GM18505 (cell line): Measurements from ENCODE around the gene HPS5.
"Not testable (repeated sequence)": the region's sequence is repeated elsewhere in the genome, so short reads cannot be mapped to it uniquely, and the experiment has no call there.

ENCODE experiments used
- ATAC-seq: cut with Tn5 transposase; IDR thresholded peaks from one replicate; pipeline ENCODE4 v1.9.1; 2021; ENCODE audit not compliant: unreplicated experiment
- POLR2A ChIP-seq: IDR thresholded peaks from 4 replicates; pipeline ENCODE4 v1.6.1; 2011; ENCODE audit warnings: borderline replicate concordance; ENCODE audit not compliant: insufficient read depth, insufficient read length; ENCODE audit errors: extremely low read depth

Gene HPS5

DNA sequence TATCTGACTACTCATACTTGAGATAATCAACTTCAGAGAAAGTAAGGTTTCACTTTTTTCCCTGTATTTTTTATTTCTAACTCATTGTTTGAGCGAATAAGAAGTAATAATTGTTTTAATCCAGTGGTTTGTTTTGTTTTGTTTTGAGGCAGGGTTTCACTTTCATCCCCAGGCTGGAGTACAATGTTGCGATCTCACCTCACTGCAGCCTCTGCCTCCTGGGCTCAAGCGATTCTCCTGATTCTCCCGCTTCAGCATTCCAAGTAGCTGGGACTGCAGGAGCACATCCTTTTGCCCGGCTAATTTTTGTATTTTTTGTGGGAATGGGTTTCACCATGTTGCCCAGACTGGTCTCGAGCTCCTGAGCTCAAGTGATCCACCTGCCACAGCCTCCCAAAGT lies 9.0 kb upstream of the HPS5 start:
- ATAC-seq, result no peak
- no peak for TF ChIP-seq POLR2A

DNA sequence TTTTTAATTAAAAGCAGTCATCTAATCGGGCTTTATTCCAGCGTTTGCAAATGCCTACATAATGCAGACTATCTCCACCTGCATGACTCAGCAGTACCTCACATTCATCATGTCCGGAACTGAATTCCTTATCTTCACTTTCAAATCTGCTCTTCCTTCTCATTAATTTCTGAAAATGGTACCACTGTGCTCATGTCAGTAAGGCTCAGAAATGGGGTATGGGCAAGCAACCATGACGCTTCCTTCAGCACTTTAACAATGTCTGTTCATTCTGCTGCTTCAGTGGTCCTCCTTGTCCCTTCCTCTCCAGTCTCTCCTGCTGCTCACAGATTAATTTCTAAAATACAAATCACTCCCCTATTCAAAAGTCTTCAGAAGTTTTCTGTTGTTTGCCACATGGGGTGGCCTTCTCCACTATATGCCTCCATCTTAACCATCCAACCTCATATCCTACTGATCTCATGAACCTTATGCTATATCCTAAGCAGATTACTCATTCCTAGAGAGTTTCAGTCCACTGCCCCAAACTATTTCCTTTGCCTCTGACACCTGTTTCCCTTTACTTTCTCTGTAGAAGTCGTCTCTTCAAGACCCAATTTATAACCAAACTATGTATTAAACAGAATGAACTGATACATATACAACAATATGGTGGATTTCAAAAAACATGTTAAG lies 7.4 kb upstream of the HPS5 start:
- ATAC-seq, result peak; percentile 67
- TF ChIP-seq POLR2A, result no peak

DNA sequence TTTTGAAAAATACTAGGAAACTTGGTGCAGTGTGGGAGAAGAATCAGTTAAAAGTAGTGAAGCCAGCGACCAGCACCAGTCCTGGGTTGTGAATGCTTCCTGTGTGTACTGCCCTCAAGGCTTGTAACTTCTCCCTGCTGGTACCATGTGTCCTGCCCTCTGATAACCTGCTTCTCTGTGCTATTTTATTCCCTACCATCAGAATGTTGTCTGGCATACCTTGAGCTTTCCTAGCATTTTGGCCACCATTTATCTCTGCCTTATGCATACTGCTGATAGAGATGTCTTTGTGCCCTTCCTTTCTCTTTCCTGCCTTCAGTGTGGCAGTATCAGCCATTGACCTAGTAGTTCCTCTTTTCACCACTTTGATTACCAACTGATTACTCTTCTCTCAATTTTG lies 2.4 kb upstream of the HPS5 start:
- ATAC-seq, result no peak
- TF ChIP-seq POLR2A, result no peak

DNA sequence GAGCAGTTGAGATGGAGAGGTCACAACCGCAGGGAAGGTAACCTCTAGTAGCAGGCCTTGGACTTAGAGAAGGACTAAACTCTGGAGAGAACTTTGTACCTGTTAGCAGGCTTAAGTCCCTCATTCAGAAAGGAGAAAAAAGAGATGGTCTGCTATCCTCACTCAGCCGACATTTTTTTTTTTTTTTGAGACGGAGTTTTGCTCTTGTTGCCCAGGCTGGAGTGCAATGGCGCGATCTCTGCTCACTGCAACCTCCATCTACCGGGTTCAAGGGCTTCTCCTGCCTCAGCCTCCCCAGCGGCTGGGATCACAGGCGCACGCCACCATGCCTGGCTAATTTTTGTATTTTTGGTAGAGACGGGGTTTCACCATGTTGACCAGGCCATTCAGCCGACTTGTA lies 1.9 kb upstream of the HPS5 start:
- ATAC-seq, result not testable (repeated sequence)
- peak; percentile 17 for TF ChIP-seq POLR2A

DNA sequence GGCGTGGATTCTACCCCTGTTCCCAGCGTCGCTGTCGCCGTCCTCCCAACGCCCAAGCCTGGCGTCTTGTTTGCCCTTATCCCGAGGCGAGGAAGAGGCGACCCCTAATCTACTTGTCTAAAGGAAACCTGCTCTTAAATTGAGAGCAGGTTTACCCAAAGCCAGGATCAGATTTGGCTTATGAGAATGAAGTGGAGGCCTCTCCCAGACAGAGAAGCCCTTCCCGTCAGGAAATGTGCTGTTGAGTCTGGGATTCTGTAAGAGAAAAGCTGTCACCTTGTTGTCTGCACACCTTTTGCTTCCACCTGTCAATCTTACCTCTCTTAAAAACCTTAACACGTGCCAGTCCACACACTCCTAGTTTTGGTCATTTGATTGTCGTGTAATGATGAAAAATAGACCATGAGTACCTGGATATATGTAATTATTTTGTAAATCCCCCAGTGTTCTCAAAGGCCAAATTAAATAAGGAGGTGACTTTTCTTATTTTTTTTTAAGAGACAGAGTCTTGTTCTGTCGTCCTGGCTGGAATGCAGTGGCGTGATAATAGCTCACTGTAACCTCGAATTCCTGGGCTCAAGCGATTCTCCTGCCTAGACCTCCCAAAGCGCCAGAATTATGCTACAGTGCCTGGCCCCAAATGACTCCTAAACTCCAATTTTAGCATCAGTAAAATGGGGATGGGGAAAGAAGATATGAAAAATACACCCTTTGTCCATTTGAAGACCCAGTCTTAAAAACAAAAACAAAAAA lies 1.1 kb upstream of the HPS5 start:
- ATAC-seq, result no peak
- no peak for TF ChIP-seq POLR2A

DNA sequence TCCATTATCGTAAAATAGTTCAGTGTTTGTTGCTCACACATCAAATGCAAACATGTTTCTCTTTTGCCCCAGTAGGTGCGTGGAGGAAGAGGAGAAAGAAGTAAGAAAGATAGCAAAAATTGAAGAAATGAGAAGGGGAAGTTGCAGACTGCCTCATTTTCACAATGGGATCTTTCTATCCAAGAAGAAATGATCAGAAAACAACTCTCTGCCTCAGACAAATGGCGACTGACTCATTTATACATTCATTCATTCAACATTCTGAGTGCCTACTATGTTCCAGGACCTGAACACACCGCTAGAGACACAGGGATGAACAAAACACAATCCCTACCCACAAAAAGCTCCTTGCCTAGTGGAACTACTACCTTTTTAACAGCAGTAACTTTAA lies 367 bp downstream of the HPS5 start:
- TF ChIP-seq POLR2A, result no peak
- ATAC-seq, result peak; percentile 3

DNA sequence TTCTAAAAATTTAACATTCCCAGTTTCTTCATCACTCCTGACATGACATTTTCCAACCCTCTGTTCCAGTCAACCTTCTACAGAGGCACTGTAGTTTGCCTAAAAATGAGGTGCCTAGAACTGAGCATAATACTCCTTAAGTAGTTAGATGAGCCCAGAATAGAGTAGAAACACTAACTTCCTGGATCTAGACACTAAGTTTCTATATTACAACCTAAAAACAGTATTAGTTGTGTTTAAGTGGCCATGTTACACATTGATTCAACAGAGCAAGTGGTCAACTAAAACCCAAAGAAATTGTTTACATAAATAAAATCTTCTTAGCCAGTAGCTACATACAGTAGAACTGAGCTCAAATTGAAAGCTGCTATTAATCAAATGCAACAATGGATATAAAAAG lies 1.3 kb downstream of the HPS5 start:
- TF ChIP-seq POLR2A, result no peak
- no peak for ATAC-seq

DNA sequence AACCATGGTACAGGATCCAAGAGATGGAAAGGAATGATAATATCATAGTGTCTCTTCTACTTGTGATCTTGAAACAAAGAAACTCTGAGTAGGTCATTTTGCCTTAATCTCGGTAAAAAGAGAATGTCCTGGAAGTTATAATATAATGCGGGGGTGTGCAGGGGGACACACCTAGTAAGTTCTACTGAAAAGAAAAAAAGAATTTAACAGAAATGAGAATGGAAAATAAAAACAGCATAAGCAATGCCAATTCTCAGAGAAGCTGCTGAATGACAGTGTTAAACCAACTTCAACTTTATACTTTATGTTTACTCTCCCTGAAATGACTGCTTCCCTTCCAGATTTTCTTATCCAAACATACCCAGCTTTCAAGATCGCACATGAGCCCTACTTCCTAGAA lies 2.0 kb downstream of the HPS5 start:
- no peak for ATAC-seq
- TF ChIP-seq POLR2A, result no peak

DNA sequence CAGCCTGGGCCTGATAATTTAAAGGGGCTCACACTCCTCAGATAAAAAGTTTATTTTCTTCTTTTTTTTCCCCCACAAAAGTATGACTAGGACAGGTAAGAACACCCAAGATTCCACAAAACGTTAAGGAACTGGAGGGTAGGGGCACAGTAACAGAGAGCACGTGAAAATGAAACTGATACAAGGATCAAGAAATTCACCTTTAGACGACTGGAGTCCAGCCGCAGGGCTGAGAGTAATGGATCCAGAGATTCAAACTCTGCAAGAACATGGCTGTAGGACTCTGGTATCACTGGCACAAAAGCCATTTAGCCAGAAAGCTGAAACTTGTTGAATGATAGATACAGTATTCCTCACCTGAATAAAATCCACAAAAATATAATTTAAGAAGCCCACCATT lies 4.4 kb downstream of the HPS5 start:
- no peak for TF ChIP-seq POLR2A
- ATAC-seq, result no peak

DNA sequence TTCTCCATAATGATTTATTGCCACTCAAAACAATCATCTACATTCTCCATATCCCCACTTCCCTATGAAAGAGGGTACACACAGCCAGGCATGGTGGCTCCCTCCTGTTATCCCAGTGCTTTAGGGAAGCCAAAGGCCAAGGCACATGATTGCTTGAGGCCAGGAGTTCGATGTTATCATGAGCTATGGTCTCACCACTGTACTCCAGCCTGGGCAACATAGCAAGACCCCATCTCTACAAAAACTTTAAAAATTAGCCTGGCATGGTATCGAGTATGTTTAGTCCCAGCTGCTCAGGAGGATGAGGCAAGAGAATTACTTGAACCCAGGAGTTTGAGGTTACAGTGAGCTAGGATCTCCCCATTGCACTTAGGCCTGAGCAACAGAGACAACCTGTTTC lies 6.0 kb downstream of the HPS5 start:
- no peak for TF ChIP-seq POLR2A
- ATAC-seq, result no peak

DNA sequence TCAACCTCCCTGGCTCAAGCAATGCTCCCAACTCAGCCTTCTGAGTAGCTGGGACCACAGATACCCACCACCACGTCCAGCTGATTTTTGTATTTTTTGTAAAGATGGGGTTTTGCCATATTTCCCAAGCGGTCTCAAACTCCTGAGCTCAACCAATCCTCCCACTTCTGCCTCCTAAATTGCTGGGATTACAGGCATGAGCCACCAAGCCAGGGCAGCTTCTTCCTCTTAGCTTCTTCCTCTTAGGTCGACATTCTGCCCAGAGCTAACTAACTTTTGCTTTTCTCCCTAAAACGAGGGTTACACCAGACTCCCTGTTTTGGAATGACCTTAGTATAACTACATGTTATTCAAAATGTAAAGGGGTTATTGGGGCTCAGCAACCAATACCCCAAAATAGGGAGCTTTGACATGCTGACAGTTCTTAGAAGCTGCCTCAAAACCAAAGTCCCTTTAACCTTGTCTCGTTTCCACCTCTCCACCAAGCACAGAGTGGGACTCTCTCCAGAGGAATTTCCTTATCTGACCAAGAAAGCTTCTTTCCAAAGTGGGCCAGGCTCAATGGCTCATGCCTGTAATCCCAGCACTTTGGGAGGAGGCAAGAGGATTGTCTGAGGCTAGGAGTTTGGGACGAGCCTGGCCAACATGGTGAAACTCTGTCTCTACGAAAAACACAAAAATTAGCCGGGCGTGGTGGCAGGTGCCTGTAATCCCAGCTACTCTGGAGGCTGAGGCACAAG lies 7.0 kb downstream of the HPS5 start:
- ATAC-seq, result no peak
- no peak for TF ChIP-seq POLR2A

DNA sequence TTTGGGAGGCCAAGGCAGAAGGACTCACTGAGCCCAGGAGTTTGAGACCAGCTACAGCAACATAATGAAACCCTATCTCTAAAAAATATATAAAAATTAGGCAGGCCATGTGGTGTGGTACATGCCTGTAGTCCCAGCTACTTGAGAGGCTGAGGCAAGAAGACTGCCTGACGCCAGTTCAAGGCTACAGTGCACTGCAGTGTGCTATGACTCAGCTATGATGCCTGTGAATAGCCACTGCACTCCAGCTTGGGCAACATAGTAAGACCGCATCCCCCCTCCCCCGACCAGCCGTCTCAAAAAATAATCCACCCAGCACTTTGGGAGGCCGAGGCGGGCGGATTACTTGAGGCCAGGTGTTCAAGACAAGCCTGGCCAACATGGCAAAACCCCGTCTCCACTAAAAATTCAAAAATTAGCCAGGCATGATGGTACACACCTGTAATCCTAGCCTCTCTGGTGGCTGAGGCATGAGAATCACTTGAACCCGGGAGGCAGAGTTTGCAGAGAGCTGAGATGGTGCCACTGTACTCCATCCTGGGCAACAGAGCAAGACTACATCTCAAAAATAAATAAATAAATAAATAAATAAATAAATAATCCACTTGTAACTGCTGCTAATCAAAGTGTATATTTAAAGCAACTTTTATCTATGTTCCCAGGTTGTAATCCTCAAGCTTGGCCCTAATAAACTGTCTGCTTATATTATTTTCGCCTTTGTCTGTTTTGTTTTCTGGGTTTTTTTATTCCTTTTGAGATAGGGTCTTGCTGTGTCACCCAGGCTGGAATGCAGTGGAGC lies 7.8 kb downstream of the HPS5 start:
- ATAC-seq, result no peak
- TF ChIP-seq POLR2A, result no peak
